Measurements from ENCODE around the gene PRDM16.

DNA sequence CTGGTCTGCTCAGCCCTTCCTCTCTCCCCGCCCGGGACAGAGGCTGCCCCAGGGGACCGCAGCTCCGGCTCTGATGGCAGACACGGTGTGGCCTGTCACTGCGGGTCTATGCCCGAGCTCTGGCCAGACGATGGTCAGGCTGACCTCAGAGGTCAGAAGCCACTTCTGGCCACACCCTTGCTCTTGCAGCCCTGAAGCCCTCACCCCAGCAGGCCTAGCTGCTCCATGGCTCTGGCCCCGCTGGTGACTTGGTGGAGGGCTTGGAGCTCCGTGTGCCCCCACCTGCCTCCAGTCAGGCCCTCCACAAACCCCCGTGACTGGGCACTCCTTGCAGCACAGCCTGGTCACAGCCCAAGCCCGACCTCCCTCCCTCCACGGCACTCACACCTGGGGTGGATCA is 47.6 kb downstream of the PRDM16 start:
- TF ChIP-seq, protein P1, sequence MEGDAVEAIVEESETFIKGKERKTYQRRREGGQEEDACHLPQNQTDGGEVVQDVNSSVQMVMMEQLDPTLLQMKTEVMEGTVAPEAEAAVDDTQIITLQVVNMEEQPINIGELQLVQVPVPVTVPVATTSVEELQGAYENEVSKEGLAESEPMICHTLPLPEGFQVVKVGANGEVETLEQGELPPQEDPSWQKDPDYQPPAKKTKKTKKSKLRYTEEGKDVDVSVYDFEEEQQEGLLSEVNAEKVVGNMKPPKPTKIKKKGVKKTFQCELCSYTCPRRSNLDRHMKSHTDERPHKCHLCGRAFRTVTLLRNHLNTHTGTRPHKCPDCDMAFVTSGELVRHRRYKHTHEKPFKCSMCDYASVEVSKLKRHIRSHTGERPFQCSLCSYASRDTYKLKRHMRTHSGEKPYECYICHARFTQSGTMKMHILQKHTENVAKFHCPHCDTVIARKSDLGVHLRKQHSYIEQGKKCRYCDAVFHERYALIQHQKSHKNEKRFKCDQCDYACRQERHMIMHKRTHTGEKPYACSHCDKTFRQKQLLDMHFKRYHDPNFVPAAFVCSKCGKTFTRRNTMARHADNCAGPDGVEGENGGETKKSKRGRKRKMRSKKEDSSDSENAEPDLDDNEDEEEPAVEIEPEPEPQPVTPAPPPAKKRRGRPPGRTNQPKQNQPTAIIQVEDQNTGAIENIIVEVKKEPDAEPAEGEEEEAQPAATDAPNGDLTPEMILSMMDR (conservative IDR thresholded peaks at IDR 0.05; ENCODE audit: low read length), result no peak
- no peak for TF ChIP-seq EZH2phosphoT487 (IDR thresholded peaks at IDR 0.05; ENCODE audit: borderline replicate concordance)
